A673 (cell line): ENCODE results near the gene KCNQ1. TPM values are rescaled to one million over a fixed set of nuclear protein-coding genes. Genes with fewer than 3 reads are reported as not detected.

Experiments used
- BruUV-seq: library from RNA; stranded (reverse); fragments of 400-500 nt; replicated peaks from 2 replicates; lab custom pipeline; 2021; lab: Mats Ljungman, UMichigan
- CTCF ChIA-PET: fragments of 300-600 bp; sonication (Branson Sonifier 250); formaldehyde crosslinking; loops from one replicate; lab custom pipeline; 2022; ENCODE audit warnings: antibody characterized with exemption; lab: Charles Lee
- POLR2A ChIA-PET: fragments of 300-600 bp; sonication (Branson Sonifier 250); formaldehyde crosslinking; loops from one replicate; lab custom pipeline; 2022; ENCODE audit warnings: antibody characterized with exemption; ENCODE audit not compliant: low non-redundant PET; lab: Charles Lee
- DNase-seq: peaks from one replicate; pipeline ENCODE4 v3.0.0-alpha.2; 2015; ENCODE audit warnings: low spot score
- H3K27ac ChIP-seq: fragments of 200-600 bp; sonication (generic); 2 replicates; pipeline ENCODE4 v1.5.1; 2016; ENCODE audit warnings: mixed run types, low read depth, mild to moderate bottlenecking, mixed read lengths, antibody characterized with exemption, low read length; ENCODE audit not compliant: poor library complexity, severe bottlenecking
- H3K27me3 ChIP-seq: fragments of 200-600 bp; sonication (generic); replicated peaks from 2 replicates; pipeline ENCODE4 v1.6.1; 2017; ENCODE audit warnings: mixed run types, low read depth, mild to moderate bottlenecking, mixed read lengths, antibody characterized with exemption, low read length; ENCODE audit not compliant: insufficient read depth, poor library complexity
- H3K36me3 ChIP-seq: fragments of 200-600 bp; sonication (generic); 2 replicates; pipeline ENCODE4 v1.6.1; 2016; ENCODE audit warnings: mixed run types, mild to moderate bottlenecking, mixed read lengths, antibody characterized with exemption, low read length; ENCODE audit not compliant: insufficient read depth, poor library complexity, severe bottlenecking
- H3K4me1 ChIP-seq: fragments of 200-600 bp; sonication (generic); 2 replicates; pipeline ENCODE4 v1.6.1; 2017; ENCODE audit warnings: mixed run types, mild to moderate bottlenecking, mixed read lengths, antibody characterized with exemption, low read length; ENCODE audit not compliant: insufficient read depth, poor library complexity, severe bottlenecking
- H3K4me3 ChIP-seq: fragments of 200-600 bp; sonication (generic); 2 replicates; pipeline ENCODE4 v1.5.1; 2016; ENCODE audit warnings: low read depth, mixed run types, mild to moderate bottlenecking, mixed read lengths, low read length; ENCODE audit not compliant: poor library complexity, severe bottlenecking
- H3K9me3 ChIP-seq: fragments of 200-600 bp; sonication (generic); 2 replicates; pipeline ENCODE4 v1.6.1; 2016; ENCODE audit warnings: mixed run types, low read depth, mild to moderate bottlenecking, mixed read lengths, antibody characterized with exemption, low read length; ENCODE audit not compliant: poor library complexity, severe bottlenecking
- CTCF ChIP-seq: fragments of 300-800, 200-600 bp; sonication (generic); conservative IDR thresholded peaks from 2 replicates; pipeline ENCODE4 v1.5.1; 2017; ENCODE audit warnings: low read depth, mild to moderate bottlenecking, antibody characterized with exemption, low read length, moderate library complexity, mixed read lengths
- EZH2 ChIP-seq: fragments of 200-600 bp; sonication (generic); IDR thresholded peaks from 2 replicates; pipeline ENCODE4 v1.6.1; 2017; ENCODE audit warnings: borderline replicate concordance, low read depth, mild to moderate bottlenecking, mixed read lengths, antibody characterized with exemption, low read length; ENCODE audit not compliant: poor library complexity, severe bottlenecking
- intact Hi-C: fragments of 100-400 bp; cut with micrococcal nuclease; formaldehyde crosslinking; loops from one replicate; pipeline ENCODE4 v1.10.0; 2022; ENCODE audit not compliant: unreplicated experiment
- total RNA-seq: library from RNA; stranded (reverse); gene quantifications from 2 replicates; pipeline ENCODE4 v1.2.3, GENCODE V29; 2021

KCNQ1 gene
- total RNA-seq, 1 experiment from 2014 or later, result not detected

- POLR2A ChIA-PET, result no interaction called here
- H3K27me3 ChIP-seq, result no peaks in the 10 kb centered on the region
- DNase-seq, result no peak
- no peak overlapping the region for H3K4me3 ChIP-seq
- H3K4me1 ChIP-seq, result no peaks in the 10 kb centered on the region
- no peak overlapping the region for H3K27ac ChIP-seq
- TF ChIP-seq CTCF, result no peak
- TF ChIP-seq EZH2, result no peak
- H3K36me3 ChIP-seq, result no peaks in the 10 kb centered on the region
- no TSS peak for BruUV-seq
- intact Hi-C loops, result no loop called here
- CTCF ChIA-PET, result interaction anchor here (1.3 kb wide), 1 partner anchor 10 kb away, joined by 3 read pairs; no protein-coding TSS in a partner anchor
- no peaks in the 10 kb centered on the region for H3K9me3 ChIP-seq
Observed at GRCh38 chr11:2410616-2411015, 34.2 kb upstream of the KCNQ1 start.

DNA sequence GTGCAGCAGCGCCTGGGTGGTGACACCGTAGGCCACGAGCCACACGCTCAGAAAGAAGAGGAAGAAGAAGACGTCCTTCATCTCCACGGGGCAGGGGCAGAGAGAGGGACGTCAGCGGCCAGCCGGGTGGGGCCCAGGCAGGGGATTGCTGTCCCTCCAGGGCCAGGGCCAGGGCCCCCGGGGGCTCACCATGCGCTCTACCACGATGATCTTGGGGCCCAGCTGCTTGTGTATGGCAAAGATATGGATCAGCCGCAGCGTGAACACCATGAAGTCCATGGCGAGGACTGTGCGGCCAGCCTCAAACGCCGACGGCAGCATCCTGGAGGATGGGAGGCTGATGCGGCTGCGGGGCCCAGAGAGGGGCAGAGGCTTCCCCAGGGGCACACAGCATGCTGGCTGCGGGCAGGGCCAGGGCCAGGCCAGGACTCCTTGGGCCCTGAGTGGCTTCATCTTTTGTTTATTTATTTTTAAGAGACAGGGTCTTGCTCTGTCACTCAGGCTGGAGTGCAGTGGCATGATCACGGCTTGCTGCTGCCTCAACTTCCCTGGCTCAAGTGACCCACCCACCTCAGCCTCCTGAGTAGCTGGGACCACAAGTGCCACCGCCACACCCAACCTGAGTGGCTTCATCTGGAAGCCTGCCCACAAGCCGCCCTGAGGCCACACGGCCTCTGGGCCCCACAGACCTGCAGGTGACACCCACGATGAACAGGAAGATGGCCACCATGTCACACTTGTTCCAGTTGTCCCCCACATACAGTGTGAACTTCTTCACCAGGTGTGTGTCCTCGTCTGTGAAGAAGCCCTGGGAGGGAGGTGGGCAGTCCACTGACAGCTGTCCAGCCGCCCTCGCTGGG lies 33.1 kb upstream of the KCNQ1 start:
- H3K9me3 ChIP-seq, result no peaks in the 10 kb centered on the region
- H3K4me3 ChIP-seq, result no peak overlapping the region
- no peaks in the 10 kb centered on the region for H3K27me3 ChIP-seq
- intact Hi-C loops, result no loop called here
- no TSS peak for BruUV-seq
- no peak for DNase-seq
- no peaks in the 10 kb centered on the region for H3K4me1 ChIP-seq
- TF ChIP-seq CTCF (no peak), EZH2 (no peak)
- H3K27ac ChIP-seq, result no peak overlapping the region
- POLR2A ChIA-PET, result no interaction called here
- CTCF ChIA-PET, result no interaction called here
- no peaks in the 10 kb centered on the region for H3K36me3 ChIP-seq

GRCh38 chr11:2412323-2412722 lies 32.5 kb upstream of the KCNQ1 start:
- POLR2A ChIA-PET, result no interaction called here
- TF ChIP-seq EZH2, result no peak
- TF ChIP-seq CTCF, result no peak
- Histone ChIP-seq H3K36me3 (no peaks in the 10 kb centered on the region), H3K27ac (no peak overlapping the region), H3K4me3 (no peak overlapping the region), H3K4me1 (no peaks in the 10 kb centered on the region), H3K9me3 (no peaks in the 10 kb centered on the region), H3K27me3 (no peaks in the 10 kb centered on the region)
- no TSS peak for BruUV-seq
- CTCF ChIA-PET, result no interaction called here
- no peak for DNase-seq
- intact Hi-C loops, result no loop called here
